KMS-11 (cell line): ENCODE data around the gene TTC17.

ENCODE experiments used
- H2AFZ ChIP-seq: fragments of 200-600 bp; sonication (generic); 2 replicates; pipeline ENCODE4 v1.6.1; 2016; ENCODE audit warnings: antibody characterized with exemption, mixed run types, low read depth
- H3K27ac ChIP-seq: fragments of 200-600 bp; sonication (generic); 2 replicates; pipeline ENCODE4 v1.6.1; 2016; ENCODE audit warnings: mild to moderate bottlenecking, mixed run types
- H3K27me3 ChIP-seq: fragments of 200-600 bp; sonication (generic); 2 replicates; pipeline ENCODE4 v1.6.1; 2017; ENCODE audit warnings: mild to moderate bottlenecking, low read depth, mixed run types, moderate library complexity; ENCODE audit not compliant: insufficient read depth
- H3K36me3 ChIP-seq: fragments of 200-600 bp; sonication (generic); 2 replicates; pipeline ENCODE4 v1.6.1; 2017; ENCODE audit warnings: mild to moderate bottlenecking, mixed run types; ENCODE audit not compliant: insufficient read depth
- H3K4me1 ChIP-seq: fragments of 200-600 bp; sonication (generic); 2 replicates; pipeline ENCODE4 v1.6.1; 2016; ENCODE audit warnings: mild to moderate bottlenecking, low read depth, mixed run types; ENCODE audit not compliant: poor library complexity, severe bottlenecking
- H3K4me2 ChIP-seq: fragments of 200-600 bp; sonication (generic); 2 replicates; pipeline ENCODE4 v1.7.0; 2016; ENCODE audit warnings: mild to moderate bottlenecking, mixed run types
- H3K4me3 ChIP-seq: fragments of 200-600 bp; sonication (generic); IDR thresholded peaks from 2 replicates; pipeline ENCODE4 v1.6.1; 2017; ENCODE audit warnings: low read depth, low read length, mixed read lengths; ENCODE audit not compliant: insufficient read depth
- H3K79me2 ChIP-seq: fragments of 200-600 bp; sonication (generic); 2 replicates; pipeline ENCODE4 v1.6.1; 2016; ENCODE audit warnings: low read depth, mixed run types; ENCODE audit not compliant: insufficient read depth
- H3K9ac ChIP-seq: fragments of 200-600 bp; sonication (generic); 2 replicates; pipeline ENCODE4 v1.6.1; 2016; ENCODE audit warnings: mild to moderate bottlenecking, mixed run types
- H4K20me1 ChIP-seq: fragments of 200-600 bp; sonication (generic); 2 replicates; pipeline ENCODE4 v1.6.1; 2016; ENCODE audit warnings: mild to moderate bottlenecking, mixed run types; ENCODE audit not compliant: insufficient read depth
- CTCF ChIP-seq: fragments of 200-600 bp; sonication (generic); conservative IDR thresholded peaks from 2 replicates; pipeline ENCODE4 v1.6.1; 2017; ENCODE audit warnings: low read depth, mild to moderate bottlenecking, antibody characterized with exemption, low read length, moderate library complexity, mixed read lengths

The TTC17 gene

GRCh38 chr11:43507171-43507570 is 148.5 kb downstream of the TTC17 start:
- H3K27ac ChIP-seq, result no peak overlapping the region

GRCh38 chr11:43508511-43508918 is 149.8 kb downstream of the TTC17 start:
- no peak for TF ChIP-seq CTCF
- H3K36me3 ChIP-seq, result no peaks in the 10 kb centered on the region
- H3K4me3 ChIP-seq, result no peak overlapping the region
- H4K20me1 ChIP-seq, result no peaks in the 10 kb centered on the region
- no peak overlapping the region for H3K4me2 ChIP-seq
- peak overlapping the region; percentile 30; the same call in 1 of the 2 replicates for H2AFZ ChIP-seq
- H3K79me2 ChIP-seq, result no peaks in the 10 kb centered on the region
- no peaks in the 10 kb centered on the region for H3K27me3 ChIP-seq
- H3K9ac ChIP-seq, result no peak overlapping the region
- H3K4me1 ChIP-seq, result peaks cover 6% of the 10 kb centered on the region
- H3K27ac ChIP-seq, result no peak overlapping the region

More at GRCh38 chr11:43507171-43507570, 148.5 kb downstream of the TTC17 start:
- no peaks in the 10 kb centered on the region for H4K20me1 ChIP-seq
- no peak overlapping the region for H3K9ac ChIP-seq
- no peaks in the 10 kb centered on the region for H3K79me2 ChIP-seq
- no peaks in the 10 kb centered on the region for H3K27me3 ChIP-seq
- H3K4me2 ChIP-seq, result no peak overlapping the region
- no peak overlapping the region for H3K4me3 ChIP-seq
- no peak overlapping the region for H2AFZ ChIP-seq
- H3K4me1 ChIP-seq, result peaks cover 6% of the 10 kb centered on the region
- TF ChIP-seq CTCF, result no peak
- no peaks in the 10 kb centered on the region for H3K36me3 ChIP-seq

GRCh38 chr11:43511959-43512358 is 153.2 kb downstream of the TTC17 start:
- Histone ChIP-seq H3K36me3 (no peaks in the 10 kb centered on the region), H3K4me1 (peaks cover 6% of the 10 kb centered on the region), H2AFZ (no peak overlapping the region), H4K20me1 (no peaks in the 10 kb centered on the region), H3K27me3 (no peaks in the 10 kb centered on the region), H3K4me2 (no peak overlapping the region), H3K4me3 (no peak overlapping the region), H3K9ac (no peak overlapping the region), H3K79me2 (no peaks in the 10 kb centered on the region), H3K27ac (no peak overlapping the region)
- no peak for TF ChIP-seq CTCF

GRCh38 chr11:43515090-43515489 is 156.4 kb downstream of the TTC17 start:
- Histone ChIP-seq H3K9ac (no peak overlapping the region), H3K4me1 (no peaks in the 10 kb centered on the region), H3K36me3 (no peaks in the 10 kb centered on the region), H2AFZ (no peak overlapping the region), H3K4me3 (no peak overlapping the region), H3K4me2 (no peak overlapping the region), H3K79me2 (no peaks in the 10 kb centered on the region), H3K27me3 (no peaks in the 10 kb centered on the region), H3K27ac (no peak overlapping the region), H4K20me1 (no peaks in the 10 kb centered on the region)
- TF ChIP-seq CTCF, result no peak
